Activated CD8-positive, alpha-beta T cell treated with anti-CD3 and anti-CD28 coated beads for 36 hours (primary cell): ENCODE data around the gene AHRR. TPM values are rescaled to one million over a fixed set of nuclear protein-coding genes. Genes with fewer than 3 reads are reported as not detected.
"Not testable (repeated sequence)": the region's sequence is repeated elsewhere in the genome, so short reads cannot be mapped to it uniquely, and the experiment has no call there.

ENCODE experiments used
- ATAC-seq: fragments of 200-7000 bp; cut with Tn5 transposase; one replicate; pipeline ENCODE4 v1.10.0; 2021; ENCODE audit warnings: mild to moderate bottlenecking, moderate library complexity
- CTCF ChIA-PET: fragments of 350-600 bp; sonication (Branson Sonifier 250); formaldehyde crosslinking; loops from one replicate; lab custom pipeline; 2021; ENCODE audit warnings: antibody characterized with exemption; lab: Charles Lee
- POLR2A ChIA-PET: fragments of 350-600 bp; sonication (Branson Sonifier 250); formaldehyde crosslinking; loops from one replicate; lab custom pipeline; 2021; ENCODE audit warnings: antibody characterized with exemption; lab: Charles Lee
- DNase-seq: peaks from one replicate; pipeline ENCODE4 v3.0.0-alpha.2; 2020
- H3K27ac Mint-ChIP-seq: one replicate; pipeline ENCODE4 v1.8.0; 2021; ENCODE audit warnings: mild to moderate bottlenecking, mixed read lengths
- H3K27me3 Mint-ChIP-seq: one replicate; pipeline ENCODE4 v1.8.0; 2021; ENCODE audit warnings: mixed read lengths
- H3K36me3 Mint-ChIP-seq: one replicate; pipeline ENCODE4 v1.8.0; 2021; ENCODE audit warnings: low read depth, mixed read lengths
- H3K4me1 Mint-ChIP-seq: one replicate; pipeline ENCODE4 v1.8.0; 2021; ENCODE audit warnings: low read depth, mixed read lengths
- H3K4me3 Mint-ChIP-seq: one replicate; pipeline ENCODE4 v1.8.0; 2021; ENCODE audit warnings: mild to moderate bottlenecking, moderate library complexity, mixed read lengths
- H3K9me3 Mint-ChIP-seq: one replicate; pipeline ENCODE4 v1.8.0; 2021; ENCODE audit warnings: mixed read lengths
- CTCF ChIP-seq: fragments of 200-600 bp; IDR thresholded peaks from one replicate; pipeline ENCODE4 v1.8.0; 2022; ENCODE audit warnings: antibody characterized with exemption, mild to moderate bottlenecking
- intact Hi-C: fragments of 100-400 bp; cut with micrococcal nuclease; formaldehyde crosslinking; loops from one replicate; pipeline ENCODE4 v1.10.0; 2022
- total RNA-seq, 2 experiments: library from RNA; stranded (reverse); gene quantifications; one replicate each; pipeline ENCODE4 v1.2.3, GENCODE V29; 2021

The AHRR gene
- total RNA-seq, 2 experiments from 2014 or later, result 26.3 to 27.9 TPM

- ATAC-seq (peak; percentile 9), DNase-seq (peak; percentile 47)
- intact Hi-C loops, result no loop called here
- Mint-ChIP-seq H3K9me3 (no peaks in the 10 kb centered on the region), H3K4me1 (peaks cover 20% of the 10 kb centered on the region), H3K4me3 (peak overlapping the region; percentile 89), H3K27me3 (peaks cover 2% of the 10 kb centered on the region), H3K27ac (peak overlapping the region; percentile 32), H3K36me3 (peaks cover 32% of the 10 kb centered on the region)
- CTCF ChIA-PET, result interaction anchor here (1.0 to 3.3 kb wide), 5 partner anchors 25 to 157 kb away, joined by 4 to 28 read pairs (median 5); no protein-coding TSS in a partner anchor
- no peak for TF ChIP-seq CTCF
- POLR2A ChIA-PET, result interaction anchor here (0.6 to 2.2 kb wide), 10 partner anchors 10 to 188 kb away, joined by 3 to 7 read pairs (median 4); partner anchors contain the start of gene CEP72
Measured at GRCh38 chr5:473551-474192, 152.2 kb downstream of the AHRR start.

- not testable (repeated sequence) for H3K27ac Mint-ChIP-seq
Measured at GRCh38 chr5:474232-474839, 152.8 kb downstream of the AHRR start.

GRCh38 chr5:474840-475661 lies 153.5 kb downstream of the AHRR start:
- H3K27ac Mint-ChIP-seq, result no peak overlapping the region
- CTCF ChIA-PET, result no interaction called here
- H3K9me3 Mint-ChIP-seq, result no peaks in the 10 kb centered on the region
- ATAC-seq (no peak), DNase-seq (no peak)
- H3K4me3 Mint-ChIP-seq, result peak overlapping the region; percentile 89
- peaks cover 2% of the 10 kb centered on the region for H3K27me3 Mint-ChIP-seq
- peaks cover 26% of the 10 kb centered on the region for H3K36me3 Mint-ChIP-seq
- POLR2A ChIA-PET, result interaction anchor here (1.2 to 2.2 kb wide), 3 partner anchors 28 to 138 kb away, joined by 4 to 7 read pairs (median 4); partner anchors contain the start of gene CEP72
- intact Hi-C loops, result no loop called here
- H3K4me1 Mint-ChIP-seq, result peaks cover 14% of the 10 kb centered on the region
- TF ChIP-seq CTCF, result no peak

More at GRCh38 chr5:474232-474839, 152.8 kb downstream of the AHRR start:
- Mint-ChIP-seq H3K4me1 (peaks cover 20% of the 10 kb centered on the region), H3K4me3 (peak overlapping the region; percentile 89), H3K36me3 (peaks cover 29% of the 10 kb centered on the region)
- DNase-seq, intact Hi-C loops, H3K9me3 Mint-ChIP-seq, ATAC-seq, H3K27me3 Mint-ChIP-seq: not testable (repeated sequence)
- POLR2A ChIA-PET, result interaction anchor here (0.6 to 2.2 kb wide), 8 partner anchors 10 to 189 kb away, joined by 3 to 7 read pairs (median 4); partner anchors contain the start of gene CEP72
- CTCF ChIA-PET, result interaction anchor here (1.4 to 3.3 kb wide), 4 partner anchors 26 to 157 kb away, joined by 4 to 28 read pairs (median 6); no protein-coding TSS in a partner anchor

GRCh38 chr5:475704-476101 lies 154.2 kb downstream of the AHRR start:
- Mint-ChIP-seq H3K4me3 (peak overlapping the region; percentile 52), H3K9me3 (no peaks in the 10 kb centered on the region), H3K4me1 (peaks cover 11% of the 10 kb centered on the region), H3K27me3 (peaks cover 2% of the 10 kb centered on the region), H3K27ac (no peak overlapping the region), H3K36me3 (peaks cover 21% of the 10 kb centered on the region)
- ATAC-seq, result no peak
- ChIA-PET POLR2A (interaction anchor here (0.8 to 1.2 kb wide), 2 partner anchors 30 to 92 kb away, joined by 3 to 4 read pairs; no protein-coding TSS in a partner anchor), CTCF (no interaction called here)
- no peak for TF ChIP-seq CTCF
- intact Hi-C loops, result no loop called here
- DNase-seq, result no peak
